Stimulated activated naive CD8-positive, alpha-beta T cell treated with anti-CD3 and anti-CD28 coated beads, Interleukin-15, Interleukin-2, amounts not matched to agents 100 ng/mL and 50 ng/mL, for 24 hours (primary cell): ENCODE measurements around the gene DCAF8.
A peak's percentile ranks its signal among the peaks of the same experiment; 100 is the strongest.

Experiments used
- H3K27ac Mint-ChIP-seq: one replicate; pipeline ENCODE4 v1.8.0; 2021; ENCODE audit warnings: mild to moderate bottlenecking, mixed read lengths
- H3K27me3 Mint-ChIP-seq: one replicate; pipeline ENCODE4 v1.8.0; 2021; ENCODE audit warnings: mixed read lengths
- H3K36me3 Mint-ChIP-seq: one replicate; pipeline ENCODE4 v1.8.0; 2021; ENCODE audit warnings: low read depth, mixed read lengths
- H3K4me1 Mint-ChIP-seq: one replicate; pipeline ENCODE4 v1.8.0; 2021; ENCODE audit warnings: low read depth, mixed read lengths
- H3K4me3 Mint-ChIP-seq: one replicate; pipeline ENCODE4 v1.8.0; 2021; ENCODE audit warnings: mild to moderate bottlenecking, mixed read lengths
- H3K9me3 Mint-ChIP-seq: one replicate; pipeline ENCODE4 v1.8.0; 2021; ENCODE audit warnings: mixed read lengths

DCAF8 gene

GRCh38 chr1:160206421-160207117 is 55.8 kb downstream of the DCAF8 start:
- peaks cover 31% of the 10 kb centered on the region for H3K36me3 Mint-ChIP-seq
- peak overlapping the region; percentile 82 for H3K27ac Mint-ChIP-seq
- H3K27me3 Mint-ChIP-seq, result no peaks in the 10 kb centered on the region
- H3K9me3 Mint-ChIP-seq, result no peaks in the 10 kb centered on the region
- peak overlapping the region; percentile 85 for H3K4me3 Mint-ChIP-seq
- H3K4me1 Mint-ChIP-seq, result peaks cover 54% of the 10 kb centered on the region

DNA sequence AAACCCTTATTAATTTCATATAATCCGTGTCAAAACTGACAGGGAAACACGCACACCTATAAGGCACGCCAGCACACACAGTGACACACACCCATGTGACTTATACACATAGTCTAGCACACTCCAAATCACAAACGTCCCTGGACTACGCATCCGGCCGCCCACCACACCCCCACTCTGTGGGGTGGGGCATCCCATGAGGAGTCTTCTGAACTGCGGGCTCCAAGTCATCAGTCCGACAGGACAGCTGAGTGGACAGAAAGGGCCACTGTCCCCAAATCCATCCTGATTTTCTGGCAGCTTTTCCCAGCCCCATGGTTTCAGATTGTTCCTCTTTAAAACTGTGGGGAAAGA is 56.3 kb downstream of the DCAF8 start:
- Mint-ChIP-seq H3K27ac (peak overlapping the region; percentile 82), H3K4me3 (peak overlapping the region; percentile 85), H3K27me3 (no peaks in the 10 kb centered on the region), H3K36me3 (peaks cover 25% of the 10 kb centered on the region), H3K9me3 (no peaks in the 10 kb centered on the region), H3K4me1 (peaks cover 54% of the 10 kb centered on the region)

DNA sequence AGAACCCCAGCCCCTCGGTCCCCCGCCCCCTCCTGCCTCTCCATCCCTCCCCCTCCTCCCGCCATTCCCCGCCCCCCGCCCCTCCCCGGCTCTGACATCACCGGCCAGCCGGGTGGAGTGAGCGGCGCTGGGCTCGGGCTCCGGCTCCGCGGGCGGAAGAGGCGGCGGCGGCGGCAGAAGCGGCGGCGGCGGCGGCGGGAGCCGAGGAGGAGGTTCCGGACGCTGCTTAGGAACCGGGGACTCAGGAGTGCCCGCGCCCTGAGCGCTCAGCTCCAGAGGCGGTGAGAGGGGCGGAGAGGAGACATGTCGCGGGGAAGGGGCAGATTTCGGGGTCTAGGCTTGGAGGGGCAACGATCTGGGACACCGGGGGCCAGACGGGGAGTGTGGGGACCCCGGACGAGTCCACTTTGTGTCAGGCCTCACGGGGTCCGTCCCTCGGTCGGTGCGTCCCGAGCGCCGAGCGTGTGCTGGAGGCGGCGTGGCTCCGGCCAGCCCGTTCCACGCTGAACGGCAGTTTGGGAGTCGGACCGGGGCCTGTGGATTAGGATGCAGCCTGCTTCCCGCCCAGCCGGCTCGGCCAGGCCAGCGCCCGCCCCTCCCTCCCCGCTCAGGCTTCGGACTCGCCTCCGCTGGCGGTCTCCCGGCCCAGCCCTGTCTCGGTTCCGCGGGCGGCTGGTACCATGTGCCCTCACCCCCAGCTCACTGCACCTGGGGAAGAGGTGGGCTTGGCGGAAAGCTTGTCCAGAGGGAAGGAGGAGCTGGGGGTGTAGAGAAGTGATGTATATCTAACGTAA is 56.9 kb downstream of the DCAF8 start, which contains the start of gene PEA15:
PEA15 (plus strand) TSS at position 143 of the 794 bp plus-strand sequence. CDS start 6,161 bp downstream, outside the sequence.
- Mint-ChIP-seq H3K27me3 (no peaks in the 10 kb centered on the region), H3K9me3 (no peaks in the 10 kb centered on the region), H3K4me3 (peak within 1 kb of the TSS; percentile 85), H3K4me1 (peaks cover 53% of the 10 kb centered on the region), H3K36me3 (peaks cover 20% of the 10 kb centered on the region), H3K27ac (peak within 1 kb of the TSS; percentile 82)

DNA sequence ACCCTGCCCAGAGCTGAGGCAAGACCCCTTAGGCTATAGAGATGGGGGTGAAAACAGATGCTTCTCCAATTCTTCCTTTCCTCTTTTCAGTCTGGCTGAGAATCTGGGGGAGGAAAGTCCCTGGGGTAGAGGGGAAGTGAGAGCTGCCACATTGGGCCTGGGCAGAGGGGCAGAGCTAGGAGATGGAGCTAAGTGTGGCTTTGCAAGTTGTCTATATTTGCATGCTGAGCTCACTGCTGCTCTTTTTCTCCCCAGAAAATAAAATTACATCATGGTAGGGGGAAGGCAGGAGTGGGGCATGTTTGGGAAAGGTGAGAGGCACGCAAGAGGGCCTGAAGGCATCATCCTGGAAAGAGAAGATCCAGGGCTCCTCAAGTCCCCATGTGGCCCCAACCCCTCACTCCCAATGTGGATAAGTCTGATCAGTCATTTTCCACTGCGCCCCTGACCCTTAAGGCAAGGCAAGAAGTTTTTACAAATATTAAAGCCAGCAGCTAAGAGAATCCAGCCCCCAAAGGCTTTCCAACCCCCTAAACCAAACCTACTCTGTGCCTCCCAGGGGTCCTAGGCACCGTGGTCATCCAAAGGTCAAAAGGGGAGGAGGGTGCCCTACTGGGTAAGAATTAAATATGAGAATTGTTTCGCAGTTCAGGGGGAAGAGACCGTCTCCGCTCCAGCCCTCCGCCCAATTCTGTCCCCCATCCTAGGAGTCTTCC is 57.7 kb downstream of the DCAF8 start:
- peaks cover 45% of the 10 kb centered on the region for H3K4me1 Mint-ChIP-seq
- peak overlapping the region; percentile 85 for H3K4me3 Mint-ChIP-seq
- H3K27ac Mint-ChIP-seq, result peak overlapping the region; percentile 76

GRCh38 chr1:160200786-160201185 is 61.6 kb downstream of the DCAF8 start:
- Mint-ChIP-seq H3K4me1 (peaks cover 11% of the 10 kb centered on the region), H3K9me3 (no peaks in the 10 kb centered on the region), H3K36me3 (no peaks in the 10 kb centered on the region), H3K27me3 (no peaks in the 10 kb centered on the region), H3K27ac (no peak overlapping the region), H3K4me3 (no peak overlapping the region)

More for the DNA sequence above, 57.7 kb downstream of the DCAF8 start:
- Mint-ChIP-seq H3K9me3 (no peaks in the 10 kb centered on the region), H3K36me3 (peaks cover 12% of the 10 kb centered on the region), H3K27me3 (no peaks in the 10 kb centered on the region)

GRCh38 chr1:160197231-160197630 is 65.1 kb downstream of the DCAF8 start:
- H3K27ac Mint-ChIP-seq, result no peak overlapping the region
- H3K4me1 Mint-ChIP-seq, result no peaks in the 10 kb centered on the region
- no peaks in the 10 kb centered on the region for H3K9me3 Mint-ChIP-seq
- no peaks in the 10 kb centered on the region for H3K36me3 Mint-ChIP-seq
- H3K4me3 Mint-ChIP-seq, result no peak overlapping the region
- no peaks in the 10 kb centered on the region for H3K27me3 Mint-ChIP-seq

GRCh38 chr1:160196143-160196542 is 66.2 kb downstream of the DCAF8 start:
- no peaks in the 10 kb centered on the region for H3K27me3 Mint-ChIP-seq
- H3K4me1 Mint-ChIP-seq, result no peaks in the 10 kb centered on the region
- no peaks in the 10 kb centered on the region for H3K36me3 Mint-ChIP-seq
- H3K9me3 Mint-ChIP-seq, result no peaks in the 10 kb centered on the region
- no peak overlapping the region for H3K4me3 Mint-ChIP-seq
- H3K27ac Mint-ChIP-seq, result no peak overlapping the region

DNA sequence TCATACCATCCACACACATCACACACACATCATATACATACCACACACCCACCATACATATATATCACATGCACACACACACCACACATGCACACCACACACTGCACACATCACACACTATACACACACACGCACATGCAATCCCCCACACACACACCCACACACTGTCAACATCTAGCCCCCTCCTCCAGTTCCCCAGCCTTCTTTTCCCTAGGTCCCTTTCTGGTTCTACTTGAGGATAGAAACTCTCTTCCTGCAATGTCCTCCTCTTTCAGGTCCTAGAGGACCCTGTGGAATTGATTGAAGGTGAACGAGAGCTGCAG is 67.7 kb downstream of the DCAF8 start:
- Mint-ChIP-seq H3K36me3 (no peaks in the 10 kb centered on the region), H3K4me1 (no peaks in the 10 kb centered on the region), H3K27me3 (no peaks in the 10 kb centered on the region), H3K4me3 (no peak overlapping the region), H3K27ac (no peak overlapping the region), H3K9me3 (no peaks in the 10 kb centered on the region)

DNA sequence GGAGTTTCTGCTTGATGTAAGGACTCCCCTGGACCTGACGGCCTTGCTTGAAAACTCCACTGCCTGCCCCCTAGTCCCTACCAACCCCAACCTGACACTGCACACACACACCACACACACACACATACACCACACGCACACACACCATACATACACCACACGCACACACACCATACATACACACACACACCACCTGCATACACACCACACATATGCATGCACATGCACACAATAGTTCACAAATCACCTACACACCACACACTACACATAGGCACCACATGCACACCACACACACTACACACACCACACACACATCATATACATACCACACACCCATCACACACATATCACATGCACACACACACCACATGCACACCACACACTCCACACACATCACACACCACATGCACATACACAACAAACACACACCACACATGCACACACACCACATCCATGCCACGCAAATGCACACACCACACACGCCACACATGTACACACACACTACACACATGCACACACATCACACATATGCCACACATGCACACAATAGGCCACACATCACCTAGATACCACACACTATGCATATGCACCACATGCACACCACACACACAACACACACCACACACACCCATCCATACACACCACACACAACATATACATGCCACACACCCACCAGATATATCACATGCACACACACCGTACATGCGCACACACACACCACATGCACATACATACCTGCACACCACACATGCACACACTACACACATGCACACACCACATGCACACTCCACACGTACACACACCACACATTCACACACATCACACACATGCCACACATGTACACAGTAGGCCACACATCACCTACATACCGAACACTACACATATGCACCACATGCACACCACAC is 68.3 kb downstream of the DCAF8 start:
- Mint-ChIP-seq H3K27ac (no peak overlapping the region), H3K4me1 (no peaks in the 10 kb centered on the region), H3K9me3 (no peaks in the 10 kb centered on the region), H3K27me3 (no peaks in the 10 kb centered on the region), H3K4me3 (no peak overlapping the region), H3K36me3 (no peaks in the 10 kb centered on the region)

DNA sequence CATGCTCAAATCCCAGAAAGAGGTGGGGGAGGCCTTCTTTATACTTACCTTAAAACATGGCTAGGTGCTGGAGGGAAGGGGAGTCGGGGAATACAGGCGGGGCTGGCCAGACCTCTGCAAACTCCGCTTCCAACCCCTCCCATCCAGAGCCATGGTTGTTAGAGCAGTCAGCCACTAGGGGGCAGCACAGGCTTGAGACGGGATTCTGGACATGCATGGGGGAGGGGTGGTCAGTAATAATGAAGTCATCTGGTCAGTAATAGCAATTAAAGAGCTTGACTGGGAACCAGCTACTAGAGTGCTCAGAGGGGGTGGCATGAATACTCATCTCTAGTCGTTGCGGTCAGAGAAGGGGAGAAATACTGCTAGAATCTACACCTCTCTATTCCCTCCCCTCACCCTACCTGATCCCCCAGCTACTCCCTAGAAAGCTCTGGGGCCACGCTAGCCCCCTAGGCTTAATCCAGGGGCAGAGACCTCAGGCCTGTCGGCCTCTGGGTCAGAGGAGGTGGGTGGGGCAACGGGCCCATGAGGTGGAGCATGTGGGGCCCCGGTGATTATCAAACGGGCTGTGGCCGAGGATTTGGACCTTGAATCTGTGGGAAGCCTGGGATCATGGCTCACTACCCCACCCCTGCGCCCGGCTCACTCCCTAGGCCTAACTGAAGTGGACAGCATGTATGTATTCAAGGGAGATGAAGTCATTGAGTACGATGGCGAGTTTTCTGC is 69.1 kb downstream of the DCAF8 start:
- no peaks in the 10 kb centered on the region for H3K4me1 Mint-ChIP-seq
- H3K27me3 Mint-ChIP-seq, result no peaks in the 10 kb centered on the region
- no peak overlapping the region for H3K4me3 Mint-ChIP-seq
- H3K9me3 Mint-ChIP-seq, result no peaks in the 10 kb centered on the region
- H3K27ac Mint-ChIP-seq, result no peak overlapping the region
- no peaks in the 10 kb centered on the region for H3K36me3 Mint-ChIP-seq

DNA sequence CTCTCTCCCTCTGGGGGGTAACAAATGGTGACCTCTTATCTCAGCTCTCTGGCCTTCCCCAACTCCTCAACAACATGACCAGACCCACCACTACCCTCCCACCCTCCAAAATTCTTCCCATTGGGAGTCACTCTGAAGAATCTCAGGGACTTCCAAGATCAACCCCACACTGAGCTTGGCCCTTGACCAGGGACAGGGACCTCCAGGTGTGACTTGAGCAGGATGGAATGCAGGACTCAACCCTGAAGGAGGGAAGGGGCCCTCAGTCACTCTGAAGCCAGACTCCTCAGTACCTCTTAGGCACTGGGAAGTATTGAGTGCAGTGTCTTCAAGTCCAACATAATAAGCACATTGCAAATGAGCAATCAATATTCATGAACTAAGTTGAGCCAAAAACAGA is 70.1 kb downstream of the DCAF8 start:
- H3K27me3 Mint-ChIP-seq, result no peaks in the 10 kb centered on the region
- H3K9me3 Mint-ChIP-seq, result no peaks in the 10 kb centered on the region
- no peaks in the 10 kb centered on the region for H3K36me3 Mint-ChIP-seq
- no peaks in the 10 kb centered on the region for H3K4me1 Mint-ChIP-seq
- H3K4me3 Mint-ChIP-seq, result no peak overlapping the region
- H3K27ac Mint-ChIP-seq, result no peak overlapping the region

- Mint-ChIP-seq H3K27ac (no peak overlapping the region), H3K9me3 (no peaks in the 10 kb centered on the region), H3K4me3 (no peak overlapping the region), H3K4me1 (no peaks in the 10 kb centered on the region), H3K27me3 (no peaks in the 10 kb centered on the region), H3K36me3 (no peaks in the 10 kb centered on the region)
These were observed 70.6 kb downstream of the DCAF8 start for GRCh38 chr1:160191756-160192155.

GRCh38 chr1:160189649-160190625 is 72.4 kb downstream of the DCAF8 start, which contains the start of gene CASQ1:
Gene CASQ1, plus strand, starts transcription at chr1:160190575. Its CDS starts 177 bp downstream, at chr1:160190752.
- Mint-ChIP-seq H3K9me3 (no peaks in the 10 kb centered on the region), H3K4me3 (no peak within 1 kb of the TSS), H3K27me3 (no peaks in the 10 kb centered on the region), H3K4me1 (no peaks in the 10 kb centered on the region), H3K27ac (no peak within 1 kb of the TSS), H3K36me3 (no peaks in the 10 kb centered on the region)
